Right lobe of liver (tissue), 6 donors: ENCODE data around the gene GTF2A1L. TPM values are rescaled to one million over a fixed set of nuclear protein-coding genes. Genes with fewer than 3 reads are reported as not detected.

Source experiments
- ATAC-seq, 4 donors: fragments of 200-7000 bp; cut with Tn5 transposase; one replicate each; pipeline ENCODE4 v1.9.1; 2020; ENCODE audit warnings: mild to moderate bottlenecking in 4 of 4, moderate library complexity in 4 of 4
- DNase-seq, 3 donors: peaks; one replicate each; pipeline ENCODE4 v3.0.0-alpha.2; 2020
- H3K27ac ChIP-seq, 3 donors: fragments of 200-600 bp; one replicate each; pipeline ENCODE4 v1.8.0; 2022
- H3K27me3 ChIP-seq, 2 donors: fragments of 200-600 bp; one replicate each; pipeline ENCODE4 v1.8.0; 2022
- H3K36me3 ChIP-seq, 4 donors: fragments of 200-600 bp; sonication (generic) in 1 of 4; one replicate each; pipeline versions ENCODE4 v1.5.1 to v1.8.0; 2017 to 2022; ENCODE audit warnings: control low read depth in 1 of 4
- H3K4me1 ChIP-seq, 4 donors: fragments of 200-600 bp; sonication (generic) in 1 of 4; one replicate each; pipeline versions ENCODE4 v1.5.1 to v1.8.0; 2017 to 2022; ENCODE audit warnings: control low read depth in 1 of 4
- H3K4me3 ChIP-seq, 3 donors: fragments of 200-600 bp; one replicate each; pipeline ENCODE4 v1.8.0; 2022
- H3K9me3 ChIP-seq, 4 donors: fragments of 200-600 bp; sonication (generic) in 1 of 4; one replicate each; pipeline versions ENCODE4 v1.5.1 to v1.8.0; 2017 to 2022; ENCODE audit warnings: control low read depth in 1 of 4
- CTCF ChIP-seq, 4 donors: fragments of 200-600 bp in 3 of 4; fragments of 450-650 bp in 1 of 4; IDR thresholded peaks; one replicate each; pipeline versions ENCODE4 v1.5.1 to v1.8.0; 2016 to 2022; ENCODE audit warnings: antibody characterized with exemption in 4 of 4, mild to moderate bottlenecking in 2 of 4
- POLR2A ChIP-seq: fragments of 450-650 bp; IDR thresholded peaks from one replicate; pipeline ENCODE4 v1.6.1; 2017; ENCODE audit warnings: antibody characterized with exemption, mild to moderate bottlenecking
- intact Hi-C, 2 donors: fragments of 100-400 bp; cut with DNase I; formaldehyde crosslinking; loops; one replicate each; pipeline versions ENCODE4 v1.11.2 to v1.14.1; 2022
- small RNA-seq, 2 experiments: library from RNA; depleted of rRNA; stranded (forward); fragments of <200 nt; gene quantifications; one replicate each; pipeline ENCODE3, GENCODE V24; 2016
- total RNA-seq, 6 experiments: library from RNA; depleted of rRNA in 2 of 6; stranded (reverse); fragments of >200 nt in 2 of 6; fragmentation: NEBNext Ultra II Directional in 3 of 6; extraction: Animal tissue kit (Norgen Biotek cat#: 25700) in 3 of 6; gene quantifications; one replicate each; pipeline versions ENCODE4 v1.1.0 to v1.2.4, GENCODE V29; 2016 to 2023
- donor health status: DM: no; HTN: yes; CAD: no.
- donor health status: DM: no; HTN: no; CAD: no.
- donor health status: DM: no; HTN: no; CAD: no.
- donor health status: DM: no; HTN: yes; CAD: no.
- donor health status: DM: no; HTN: yes; CAD: no.

The GTF2A1L gene
- total RNA-seq, 6 experiments from 2014 or later: 0.58 to 0.66 TPM; not detected in 4

- ATAC-seq (no peak), DNase-seq (no peak)
- Histone ChIP-seq H3K27me3 (no peaks in the 10 kb centered on the region), H3K4me1 (no peaks in the 10 kb centered on the region), H3K36me3 (no peaks in the 10 kb centered on the region), H3K27ac (no peak overlapping the region), H3K4me3 (no peak overlapping the region), H3K9me3 (no peaks in the 10 kb centered on the region)
- TF ChIP-seq CTCF (IDR thresholded peaks at IDR 0.05) (no peak), POLR2A (no peak)
- intact Hi-C loops: no loop called here
These were observed 111.2 kb downstream of the GTF2A1L start for GRCh38 chr2:48728840-48729239.

Small RNA genes lying within 50 kb of the gene (small RNA-seq; reads per million reads assigned to genes)
- 0 reads per million in 2 experiments for gene TPT1P11

Other genes with a start within 250 kb of the GTF2A1L start
- 10 to 100 TPM in 5 of 6 experiments, 1 to 10 TPM in 1; 8.5 to 20.1 (median 13.4) TPM for gene PPP1R21, start 177.1 kb upstream of the GTF2A1L start, total RNA-seq
- 1 to 10 TPM; 1.1 to 4.3 (median 1.6) TPM for gene STON1, start 87.7 kb upstream of the GTF2A1L start, total RNA-seq
- gene LHCGR, start 137.9 kb downstream of the GTF2A1L start, total RNA-seq: not detected